ENCODE results near the gene MYO15B.

The MYO15B gene

DNA sequence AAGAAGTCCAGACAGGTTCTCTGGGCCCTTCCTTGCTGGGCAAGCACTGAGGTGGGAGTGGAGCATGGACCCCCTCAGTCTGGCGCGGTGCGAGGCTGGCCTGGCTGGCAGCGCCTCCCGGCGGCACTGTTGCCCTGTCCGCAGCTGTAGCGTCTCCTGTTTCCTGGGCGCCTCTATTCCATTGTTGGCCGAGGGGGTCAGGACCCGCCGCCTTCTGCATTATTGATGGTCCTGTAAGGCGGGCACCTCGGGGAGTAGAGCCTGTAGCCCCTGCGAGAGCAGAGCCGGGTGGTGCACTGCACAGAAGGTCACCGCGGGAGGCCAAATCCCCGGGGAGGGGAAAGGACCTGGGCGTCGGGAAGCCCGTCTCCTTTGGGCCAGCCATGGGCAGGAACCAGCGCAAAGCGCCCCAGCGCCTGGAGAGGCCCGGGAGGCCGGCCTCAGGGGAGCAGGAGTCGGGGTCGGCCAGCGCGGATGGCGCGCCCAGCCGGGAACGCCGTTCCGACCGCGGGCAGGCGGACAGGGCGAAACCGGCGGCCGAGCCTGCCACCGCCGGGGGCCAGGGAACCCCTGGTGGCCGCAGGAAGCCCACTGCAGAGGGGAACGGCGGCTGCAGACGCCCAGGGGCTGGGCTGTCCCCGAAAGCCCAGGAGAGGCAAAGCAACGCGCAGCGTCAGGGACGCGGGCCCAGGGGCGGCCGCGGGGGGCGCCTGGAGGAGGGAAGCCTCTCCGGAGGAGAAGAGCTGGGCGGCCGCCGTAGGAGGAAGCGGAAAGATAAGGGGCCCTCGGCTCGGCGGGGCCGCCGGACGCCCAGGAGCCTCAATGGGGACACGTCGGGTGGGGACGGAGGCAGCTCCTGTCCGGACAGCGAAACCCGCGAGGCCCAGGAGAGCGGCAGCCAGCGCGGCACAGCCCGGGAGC lies at the start of gene MYO15B:
TSS of gene MYO15B (plus strand) at position 126 of the 921 bp plus-strand sequence. CDS start at position 384, 258 bp downstream.
- TF ChIP-seq, protein P1, sequence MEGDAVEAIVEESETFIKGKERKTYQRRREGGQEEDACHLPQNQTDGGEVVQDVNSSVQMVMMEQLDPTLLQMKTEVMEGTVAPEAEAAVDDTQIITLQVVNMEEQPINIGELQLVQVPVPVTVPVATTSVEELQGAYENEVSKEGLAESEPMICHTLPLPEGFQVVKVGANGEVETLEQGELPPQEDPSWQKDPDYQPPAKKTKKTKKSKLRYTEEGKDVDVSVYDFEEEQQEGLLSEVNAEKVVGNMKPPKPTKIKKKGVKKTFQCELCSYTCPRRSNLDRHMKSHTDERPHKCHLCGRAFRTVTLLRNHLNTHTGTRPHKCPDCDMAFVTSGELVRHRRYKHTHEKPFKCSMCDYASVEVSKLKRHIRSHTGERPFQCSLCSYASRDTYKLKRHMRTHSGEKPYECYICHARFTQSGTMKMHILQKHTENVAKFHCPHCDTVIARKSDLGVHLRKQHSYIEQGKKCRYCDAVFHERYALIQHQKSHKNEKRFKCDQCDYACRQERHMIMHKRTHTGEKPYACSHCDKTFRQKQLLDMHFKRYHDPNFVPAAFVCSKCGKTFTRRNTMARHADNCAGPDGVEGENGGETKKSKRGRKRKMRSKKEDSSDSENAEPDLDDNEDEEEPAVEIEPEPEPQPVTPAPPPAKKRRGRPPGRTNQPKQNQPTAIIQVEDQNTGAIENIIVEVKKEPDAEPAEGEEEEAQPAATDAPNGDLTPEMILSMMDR (IDR thresholded peaks at IDR 0.05), result no peak

DNA sequence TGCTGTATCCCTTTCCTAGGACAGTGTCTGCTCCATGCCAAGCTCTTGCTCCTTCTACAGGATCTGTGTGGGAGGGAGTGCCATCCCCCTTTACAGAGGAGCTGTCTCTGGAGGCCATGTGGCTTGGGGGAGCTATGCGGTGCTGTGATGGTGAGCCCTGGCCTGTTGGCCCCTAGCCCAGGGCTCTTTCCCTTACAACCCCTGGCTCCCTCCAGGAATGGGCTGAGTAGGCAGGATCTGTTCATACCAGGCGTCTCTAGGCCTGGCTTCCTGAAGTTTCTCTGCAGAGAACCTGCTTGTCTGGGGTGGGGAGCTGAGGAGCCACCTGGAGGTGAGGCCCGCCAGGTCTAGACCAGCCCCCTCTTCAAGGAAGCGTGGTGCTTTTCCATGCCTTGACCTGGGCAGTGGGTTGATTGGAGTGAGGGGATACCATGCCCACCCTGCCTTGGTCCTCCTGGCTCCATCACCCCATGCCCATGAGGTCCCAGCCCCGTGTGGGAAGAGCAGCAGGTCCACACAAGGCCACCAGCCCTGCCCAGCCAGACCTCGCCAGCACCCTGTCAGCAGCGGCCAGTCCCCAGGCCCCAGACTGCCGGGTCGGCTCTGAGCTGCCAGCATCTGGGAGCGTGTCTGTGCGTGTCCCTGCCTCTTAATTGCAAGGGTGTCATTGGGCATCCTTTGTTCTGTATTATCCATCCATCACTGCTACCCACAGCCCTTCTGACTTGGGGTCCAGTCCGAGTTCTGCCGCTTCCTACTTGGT lies 47.5 kb upstream of the MYO15B start:
- TF ChIP-seq, protein P1 (IDR thresholded peaks at IDR 0.05), result no peak

DNA sequence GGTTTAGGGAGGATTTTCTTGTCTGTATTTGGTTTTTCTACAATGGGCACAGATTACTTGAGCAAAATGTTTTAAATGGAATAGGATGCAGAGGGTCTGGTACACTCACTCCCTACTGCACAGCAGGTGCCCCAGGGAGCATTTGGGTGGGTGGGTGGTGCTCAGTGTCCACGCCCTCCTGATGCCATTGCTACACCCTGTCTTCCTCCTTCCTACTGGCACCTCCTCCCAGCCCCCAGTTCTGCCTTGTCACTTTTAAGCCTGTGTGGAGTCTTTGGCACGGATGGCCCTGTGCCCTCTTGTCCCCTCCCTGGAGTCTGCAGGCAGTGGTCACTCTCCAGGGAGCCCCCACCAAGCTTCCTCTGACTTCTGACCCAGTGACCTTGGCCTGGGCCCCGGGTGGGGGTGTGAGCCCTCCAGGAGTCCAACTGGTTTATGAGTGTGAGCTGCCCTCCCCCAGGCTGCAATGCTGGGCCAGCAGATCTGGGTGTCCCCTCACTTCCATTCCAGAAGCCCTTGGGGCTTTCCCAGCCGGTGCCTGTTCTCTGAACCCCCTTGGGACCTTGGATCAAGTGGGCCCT lies 46.6 kb upstream of the MYO15B start:
- TF ChIP-seq, protein P1 (IDR thresholded peaks at IDR 0.05), result no peak

DNA sequence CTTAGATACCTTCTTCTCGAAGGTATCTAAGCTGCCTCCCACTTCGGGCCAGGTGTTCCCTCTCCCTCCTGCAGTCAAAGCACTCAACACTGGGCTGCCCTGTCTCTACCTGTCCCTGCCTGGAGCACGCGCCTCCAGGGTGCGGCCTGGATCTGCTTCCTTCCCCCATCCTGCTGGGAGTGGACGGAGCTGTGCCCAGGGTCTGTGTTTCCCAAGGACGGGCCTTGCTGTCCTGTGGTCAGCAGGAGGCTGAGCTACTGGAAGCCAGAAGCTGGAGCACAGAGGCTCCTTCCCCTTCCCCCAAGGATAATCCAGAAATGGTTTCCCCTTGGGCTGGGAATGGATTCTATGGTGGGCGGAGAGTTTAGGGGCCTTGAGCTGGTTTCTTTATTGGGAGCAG lies 45.4 kb upstream of the MYO15B start:
- TF ChIP-seq, protein P1 (IDR thresholded peaks at IDR 0.05), result no peak

DNA sequence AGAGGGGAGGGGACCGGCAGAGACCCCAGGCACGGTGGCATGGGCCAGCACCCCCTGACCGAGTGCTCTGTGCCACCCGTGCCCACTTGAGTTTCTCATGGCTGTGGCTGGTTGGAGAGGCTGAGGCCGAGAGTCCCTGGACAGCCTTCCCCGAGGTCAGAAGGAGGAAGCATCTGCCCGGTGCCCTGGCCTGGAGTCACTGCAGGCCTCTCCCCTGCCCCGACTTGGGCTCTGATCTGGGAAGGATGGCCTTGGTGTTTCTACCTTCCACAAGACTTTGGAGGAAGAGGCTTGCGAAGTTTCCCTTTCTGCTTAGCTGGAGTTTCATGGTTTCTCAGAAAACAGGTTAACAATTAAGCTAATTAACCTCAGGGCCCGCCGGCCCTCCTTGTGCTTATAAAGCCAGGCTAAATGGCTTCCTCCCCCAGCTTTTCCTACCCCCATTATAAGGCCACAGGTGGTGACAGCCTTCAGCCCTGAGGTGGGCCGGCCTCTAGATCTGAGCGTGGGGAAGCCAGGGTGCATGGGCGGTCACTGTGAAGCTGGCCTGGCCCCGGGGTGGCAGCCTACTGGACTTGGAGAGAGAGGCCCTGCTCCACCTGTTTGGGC lies 44.8 kb upstream of the MYO15B start:
- TF ChIP-seq, protein P1 (IDR thresholded peaks at IDR 0.05), result no peak

DNA sequence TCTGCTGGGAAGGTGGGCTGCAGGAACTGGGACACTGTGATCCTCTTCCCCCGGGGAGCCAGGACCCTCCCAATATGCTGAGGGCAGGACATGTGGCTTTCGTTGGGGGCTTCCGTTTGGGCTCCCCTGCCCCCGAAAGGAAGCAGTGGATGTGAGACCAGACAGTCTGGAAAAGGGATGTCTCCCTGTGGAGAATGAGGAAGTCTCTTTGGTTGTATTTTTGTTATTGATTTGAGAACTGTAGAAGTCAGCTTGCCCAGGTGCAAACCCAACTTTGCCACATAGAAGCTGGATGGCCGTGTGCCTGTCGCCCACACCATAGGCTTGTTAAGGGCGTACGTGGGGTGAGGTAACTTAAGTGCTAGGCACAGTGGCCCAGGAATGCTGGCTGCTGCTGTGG lies 43.4 kb upstream of the MYO15B start:
- TF ChIP-seq, protein P1 (IDR thresholded peaks at IDR 0.05), result no peak

DNA sequence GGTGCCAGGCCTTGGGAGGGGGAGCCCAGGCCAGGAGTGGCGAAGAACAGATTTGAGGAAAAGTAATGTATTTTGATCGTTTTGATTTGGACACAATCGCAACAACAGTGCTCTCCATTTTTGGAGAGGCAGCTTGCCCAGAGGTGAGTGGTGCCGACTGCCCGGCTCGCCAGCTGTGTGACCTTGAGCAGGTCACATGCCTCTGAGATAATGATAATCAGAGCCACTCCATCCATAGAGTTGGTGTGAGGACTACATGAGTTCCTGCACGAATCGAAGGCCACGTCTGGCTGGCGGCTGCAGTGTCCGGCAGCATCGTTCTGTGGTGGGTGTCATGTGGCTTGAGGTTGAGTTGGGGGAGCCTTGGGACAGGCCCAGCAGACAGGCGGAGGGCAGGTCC lies 41.4 kb upstream of the MYO15B start:
- TF ChIP-seq, protein P1 (IDR thresholded peaks at IDR 0.05), result no peak

All from LNCAP (cell line).